KOPT-K1 (cell line): ENCODE results near the gene ZNF783.
"Not testable (repeated sequence)": the region's sequence is repeated elsewhere in the genome, so short reads cannot be mapped to it uniquely, and the experiment has no call there.

ENCODE experiments used
- H3K27ac ChIP-seq: fragments of 200-600 bp; sonication (generic); 2 replicates; pipeline ENCODE4 v1.5.1; 2016; ENCODE audit warnings: antibody characterized with exemption, mild to moderate bottlenecking, low read depth, low read length; ENCODE audit not compliant: poor library complexity, severe bottlenecking
- H3K36me3 ChIP-seq: fragments of 200-600 bp; sonication (generic); 2 replicates; pipeline ENCODE4 v1.5.1; 2017; ENCODE audit warnings: antibody characterized with exemption, mild to moderate bottlenecking, low read length, moderate library complexity; ENCODE audit not compliant: insufficient read depth
- H3K9me3 ChIP-seq: fragments of 200-600 bp; sonication (generic); 2 replicates; pipeline ENCODE4 v1.5.1; 2017; ENCODE audit warnings: antibody characterized with exemption, low read length, mild to moderate bottlenecking; ENCODE audit not compliant: insufficient read depth, poor library complexity, severe bottlenecking

ZNF783 gene

GRCh38 chr7:149254181-149254858, 7.7 kb upstream of the ZNF783 start:
- H3K27ac ChIP-seq, result no peak overlapping the region
- H3K9me3 ChIP-seq, result no peaks in the 10 kb centered on the region
- peaks cover 68% of the 10 kb centered on the region for H3K36me3 ChIP-seq

GRCh38 chr7:149255174-149255573, 6.8 kb upstream of the ZNF783 start:
- H3K36me3 ChIP-seq, result peaks cover 65% of the 10 kb centered on the region
- no peaks in the 10 kb centered on the region for H3K9me3 ChIP-seq
- H3K27ac ChIP-seq, result no peak overlapping the region

GRCh38 chr7:149256568-149256967, 5.4 kb upstream of the ZNF783 start:
- Histone ChIP-seq H3K36me3 (peaks cover 51% of the 10 kb centered on the region), H3K27ac (no peak overlapping the region), H3K9me3 (no peaks in the 10 kb centered on the region)

- H3K27ac ChIP-seq, result no peak overlapping the region
- H3K9me3 ChIP-seq, result no peaks in the 10 kb centered on the region
- peaks cover 45% of the 10 kb centered on the region for H3K36me3 ChIP-seq
Observed at GRCh38 chr7:149257146-149257545, 4.8 kb upstream of the ZNF783 start.

DNA sequence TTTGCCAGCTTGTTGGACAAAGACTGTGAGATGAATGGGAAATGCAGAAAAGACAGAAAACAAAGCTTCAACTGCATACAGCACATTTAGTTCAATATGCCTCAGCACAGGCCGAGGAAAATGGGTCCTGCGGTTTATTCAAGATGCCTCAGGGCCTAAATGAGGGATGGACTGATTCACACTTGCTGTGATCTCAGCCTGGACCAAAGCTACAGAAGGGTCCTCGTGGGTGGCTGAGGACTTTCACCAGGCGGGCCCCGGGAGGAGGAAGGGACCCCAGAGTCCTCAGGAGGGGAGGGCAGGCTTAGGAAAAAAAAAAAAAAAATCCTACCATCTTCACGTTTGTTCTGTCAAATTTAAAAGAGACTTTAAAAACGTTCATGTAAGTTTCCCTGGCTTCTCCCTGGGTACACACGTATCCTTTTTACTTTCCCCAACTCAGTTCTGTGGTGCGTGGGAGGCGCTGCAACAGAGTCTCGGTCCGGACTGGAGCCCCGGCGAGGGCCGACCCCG, 624 bp upstream of the ZNF783 start:
- Histone ChIP-seq H3K9me3 (no peaks in the 10 kb centered on the region), H3K27ac (peak overlapping the region; percentile 65)

DNA sequence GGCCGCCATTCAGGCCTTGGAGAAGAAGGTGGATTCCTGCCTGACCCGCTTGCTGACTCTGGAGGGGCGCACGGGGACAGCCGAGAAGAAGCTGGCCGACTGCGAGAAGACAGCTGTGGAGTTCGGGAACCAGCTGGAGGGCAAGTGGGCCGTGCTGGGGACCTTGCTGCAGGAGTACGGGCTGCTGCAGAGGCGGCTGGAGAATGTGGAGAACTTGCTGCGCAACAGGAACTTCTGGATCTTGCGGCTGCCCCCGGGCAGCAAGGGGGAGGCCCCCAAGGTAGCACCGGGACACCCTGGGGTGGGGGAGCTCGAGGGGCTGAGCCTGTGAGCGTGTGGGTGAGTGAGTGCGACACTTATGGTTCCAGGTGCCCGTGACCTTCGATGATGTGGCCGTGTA, 4.5 kb downstream of the ZNF783 start:
- Histone ChIP-seq H3K36me3 (peaks cover 57% of the 10 kb centered on the region), H3K27ac (no peak overlapping the region), H3K9me3 (no peaks in the 10 kb centered on the region)

More for the DNA sequence above, 624 bp upstream of the ZNF783 start:
- peaks cover 21% of the 10 kb centered on the region for H3K36me3 ChIP-seq

DNA sequence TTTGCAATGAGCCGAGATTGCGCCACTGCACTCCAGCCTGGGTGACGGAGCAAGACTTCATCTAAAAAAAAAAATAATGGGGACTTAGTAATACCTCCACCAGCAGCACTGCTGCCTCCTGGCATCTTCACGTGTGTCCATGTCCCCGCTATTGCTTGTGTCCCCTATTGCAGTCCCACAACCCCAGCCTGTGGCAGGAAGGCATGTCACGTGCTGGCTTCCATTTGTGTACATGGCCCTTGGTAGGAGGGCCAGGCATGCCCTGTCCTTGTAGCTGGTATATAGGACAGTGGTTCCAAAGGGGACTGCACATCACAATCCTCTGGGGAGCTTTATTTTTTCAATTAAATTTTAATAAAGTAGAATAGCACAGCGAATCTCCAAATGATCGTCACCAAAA, 5.7 kb downstream of the ZNF783 start:
- Histone ChIP-seq H3K27ac (no peak overlapping the region), H3K36me3 (peaks cover 68% of the 10 kb centered on the region), H3K9me3 (no peaks in the 10 kb centered on the region)

- not testable (repeated sequence) for H3K27ac ChIP-seq, H3K9me3 ChIP-seq
- H3K36me3 ChIP-seq, result peaks cover 79% of the 10 kb centered on the region
Observed at GRCh38 chr7:149274424-149274823, 12.4 kb downstream of the ZNF783 start.

- peaks cover 74% of the 10 kb centered on the region; the same call in 1 of the 2 replicates for H3K36me3 ChIP-seq
- H3K27ac ChIP-seq, result no peak overlapping the region
- H3K9me3 ChIP-seq, result no peaks in the 10 kb centered on the region
Observed at GRCh38 chr7:149277871-149278270, 15.9 kb downstream of the ZNF783 start.

DNA sequence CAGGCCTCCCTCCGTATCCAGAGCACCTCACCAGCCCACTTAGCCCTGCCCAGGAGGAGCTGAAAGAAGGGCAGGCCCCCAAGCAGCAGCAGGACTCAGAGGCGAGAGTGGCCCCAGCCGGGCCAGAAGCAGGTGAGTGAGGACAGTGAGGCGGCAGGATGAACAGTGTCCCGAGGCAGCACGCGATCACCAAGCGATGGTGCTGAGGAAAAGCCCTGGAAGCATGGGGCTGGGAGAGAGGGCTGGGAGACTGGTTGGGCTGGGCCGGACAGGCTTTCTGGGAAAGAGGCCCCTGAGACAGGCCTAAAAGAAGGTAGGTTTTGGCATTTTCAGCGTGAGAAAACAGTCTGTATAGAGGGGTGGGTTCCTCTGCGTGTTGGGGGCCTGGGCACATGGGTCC, 16.4 kb downstream of the ZNF783 start:
- Histone ChIP-seq H3K27ac (no peak overlapping the region), H3K9me3 (no peaks in the 10 kb centered on the region), H3K36me3 (peaks cover 73% of the 10 kb centered on the region; the same call in 1 of the 2 replicates)

DNA sequence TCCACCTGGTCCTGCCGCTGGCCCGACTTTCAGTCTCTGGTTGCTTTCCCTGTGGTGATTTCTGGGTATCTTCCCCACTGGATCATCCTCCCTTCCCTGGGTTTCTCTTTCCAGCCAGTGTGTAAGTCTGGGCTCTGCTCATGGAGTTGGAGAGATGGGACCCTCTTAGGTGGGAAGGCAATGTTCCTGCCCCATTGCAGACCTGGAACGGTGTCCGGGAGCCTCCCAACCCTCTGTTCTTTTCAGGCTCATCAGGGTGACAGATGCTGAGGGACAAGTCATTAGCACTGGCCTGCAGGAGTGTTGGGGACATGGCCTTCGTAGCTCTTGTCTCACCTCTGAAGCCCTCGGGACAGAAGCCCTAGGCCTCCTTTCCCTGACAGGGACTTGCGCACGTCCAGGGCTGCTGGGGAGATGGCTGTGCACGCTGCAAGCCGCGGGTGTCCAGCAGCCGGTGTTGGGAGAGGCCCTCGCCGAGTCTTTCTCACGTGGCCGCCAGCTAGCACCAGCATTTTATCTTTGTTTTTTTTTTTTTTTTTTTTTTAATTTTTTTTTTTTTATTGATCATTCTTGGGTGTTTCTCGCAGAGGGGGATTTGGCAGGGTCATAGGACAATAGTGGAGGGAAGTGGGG, 17.2 kb downstream of the ZNF783 start:
- peaks cover 74% of the 10 kb centered on the region; the same call in 1 of the 2 replicates for H3K36me3 ChIP-seq
- H3K9me3 ChIP-seq, result no peaks in the 10 kb centered on the region
- no peak overlapping the region for H3K27ac ChIP-seq

DNA sequence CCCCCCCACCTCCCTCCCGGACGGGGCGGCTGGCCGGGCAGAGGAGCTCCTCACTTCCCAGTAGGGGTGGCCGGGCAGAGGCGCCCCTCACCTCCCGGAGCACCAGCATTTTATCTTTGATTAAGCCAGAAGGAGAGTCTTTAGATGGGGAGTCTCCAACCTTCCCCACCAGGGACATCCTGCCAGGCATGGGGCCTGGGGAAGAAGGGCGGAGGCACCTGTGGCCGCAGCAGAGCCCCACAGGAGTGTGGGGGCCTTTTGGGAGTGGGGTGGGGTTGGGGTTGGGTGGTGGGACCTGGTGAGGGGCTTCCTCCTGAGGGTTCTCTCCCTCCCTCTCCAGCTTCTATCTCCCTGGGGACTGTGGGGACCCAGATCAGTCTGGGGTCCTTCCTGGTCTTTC, 18.2 kb downstream of the ZNF783 start:
- no peaks in the 10 kb centered on the region for H3K9me3 ChIP-seq
- peaks cover 66% of the 10 kb centered on the region; the same call in 1 of the 2 replicates for H3K36me3 ChIP-seq
- no peak overlapping the region for H3K27ac ChIP-seq

DNA sequence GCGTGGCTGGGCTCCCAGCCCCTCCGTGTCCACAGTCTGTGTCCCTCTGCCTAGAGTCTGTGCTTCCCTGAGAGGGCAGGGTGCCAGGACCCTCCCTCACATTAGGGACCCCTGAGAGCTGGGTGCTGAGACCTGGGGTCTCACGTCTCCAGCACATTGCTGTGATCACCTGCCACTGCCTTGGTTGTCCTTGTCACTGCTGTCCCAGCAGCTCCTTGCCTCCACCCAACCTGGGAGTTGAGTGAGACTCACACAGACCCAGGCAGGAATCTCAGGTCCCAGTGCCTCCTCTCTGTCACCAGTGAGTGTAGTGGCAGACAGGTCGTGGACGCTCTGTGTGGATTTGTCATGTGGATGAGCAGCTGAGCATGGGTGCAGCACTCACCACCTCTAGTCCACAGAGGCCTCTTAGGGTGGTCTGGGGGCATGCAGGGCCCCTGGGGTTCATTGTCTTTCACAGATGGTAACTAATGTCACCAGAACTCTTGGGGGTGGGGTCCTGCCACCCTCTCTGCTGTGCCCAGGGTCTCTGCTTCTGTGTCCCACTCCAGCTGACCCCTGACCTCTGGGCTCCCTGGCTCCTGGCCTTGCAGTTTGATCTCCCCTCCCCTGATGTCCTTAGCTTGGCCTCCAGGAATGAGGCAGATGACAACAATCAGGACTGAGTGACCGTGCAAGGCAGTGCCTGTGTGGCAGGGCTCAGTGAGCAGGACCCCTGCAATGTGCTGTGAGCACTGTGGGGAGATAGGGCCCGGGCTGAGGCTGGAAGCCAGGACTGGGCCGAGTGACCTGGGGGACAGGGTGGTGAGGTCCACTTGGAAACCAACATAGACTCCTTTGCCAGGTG, 18.9 kb downstream of the ZNF783 start:
- H3K36me3 ChIP-seq, result peaks cover 59% of the 10 kb centered on the region; the same call in 1 of the 2 replicates
- H3K27ac ChIP-seq, result no peak overlapping the region
- H3K9me3 ChIP-seq, result no peaks in the 10 kb centered on the region

- H3K36me3 ChIP-seq, result peaks cover 52% of the 10 kb centered on the region; the same call in 1 of the 2 replicates
- no peaks in the 10 kb centered on the region for H3K9me3 ChIP-seq
- no peak overlapping the region for H3K27ac ChIP-seq
Observed at GRCh38 chr7:149281508-149282330, 19.7 kb downstream of the ZNF783 start.
